Esophagus squamous epithelium (tissue), 4 donors: ENCODE measurements around the gene SMG7.

Source experiments
- POLR2A ChIP-seq, 4 donors: fragments of 450-650 bp; IDR thresholded peaks; one replicate each; pipeline ENCODE4 v1.6.1; 2017; ENCODE audit warnings: antibody characterized with exemption in 4 of 4, mild to moderate bottlenecking in 4 of 4, moderate library complexity in 3 of 4
- TF ChIP-seq, protein P1 (sequence below), 6 experiments: fragments of 450-650 bp in 4 of 6; fragments of 200-600 bp in 2 of 6; sonication (generic) in 2 of 6; IDR thresholded peaks; one replicate each; pipeline ENCODE4 v1.5.1; 2016 to 2019; ENCODE audit warnings: antibody characterized with exemption in 6 of 6, mild to moderate bottlenecking in 4 of 6, moderate library complexity in 4 of 6

DNA sequence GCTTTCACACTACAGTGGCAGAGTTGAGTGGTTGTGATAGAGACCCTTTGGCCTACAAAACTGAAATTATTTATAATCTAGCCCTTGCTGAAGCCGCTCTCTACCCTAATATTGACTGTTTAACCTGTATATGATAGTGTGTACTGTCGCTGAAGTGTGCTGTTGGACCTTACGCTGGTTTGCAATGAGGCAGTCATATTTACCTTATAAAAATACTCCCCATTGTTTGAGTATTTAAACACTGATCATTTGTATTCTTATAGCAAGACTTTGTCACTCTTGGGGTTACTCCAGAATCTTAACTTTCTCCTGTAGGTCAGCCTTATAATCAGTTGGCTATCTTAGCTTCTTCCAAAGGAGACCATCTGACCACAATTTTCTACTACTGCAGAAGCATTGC, 56.3 kb downstream of the SMG7 start:
- TF ChIP-seq POLR2A (IDR thresholded peaks at IDR 0.05) = no peak
- TF ChIP-seq, protein P1, sequence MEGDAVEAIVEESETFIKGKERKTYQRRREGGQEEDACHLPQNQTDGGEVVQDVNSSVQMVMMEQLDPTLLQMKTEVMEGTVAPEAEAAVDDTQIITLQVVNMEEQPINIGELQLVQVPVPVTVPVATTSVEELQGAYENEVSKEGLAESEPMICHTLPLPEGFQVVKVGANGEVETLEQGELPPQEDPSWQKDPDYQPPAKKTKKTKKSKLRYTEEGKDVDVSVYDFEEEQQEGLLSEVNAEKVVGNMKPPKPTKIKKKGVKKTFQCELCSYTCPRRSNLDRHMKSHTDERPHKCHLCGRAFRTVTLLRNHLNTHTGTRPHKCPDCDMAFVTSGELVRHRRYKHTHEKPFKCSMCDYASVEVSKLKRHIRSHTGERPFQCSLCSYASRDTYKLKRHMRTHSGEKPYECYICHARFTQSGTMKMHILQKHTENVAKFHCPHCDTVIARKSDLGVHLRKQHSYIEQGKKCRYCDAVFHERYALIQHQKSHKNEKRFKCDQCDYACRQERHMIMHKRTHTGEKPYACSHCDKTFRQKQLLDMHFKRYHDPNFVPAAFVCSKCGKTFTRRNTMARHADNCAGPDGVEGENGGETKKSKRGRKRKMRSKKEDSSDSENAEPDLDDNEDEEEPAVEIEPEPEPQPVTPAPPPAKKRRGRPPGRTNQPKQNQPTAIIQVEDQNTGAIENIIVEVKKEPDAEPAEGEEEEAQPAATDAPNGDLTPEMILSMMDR (IDR thresholded peaks at IDR 0.05) = no peak
